ENCODE results near the gene FMR1. TPM values are rescaled to one million over a fixed set of nuclear protein-coding genes. Genes with fewer than 3 reads are reported as not detected.

Gene FMR1
- polyA plus RNA-seq, 4 donors: 13.5 to 106 (median 18.2) TPM

DNA sequence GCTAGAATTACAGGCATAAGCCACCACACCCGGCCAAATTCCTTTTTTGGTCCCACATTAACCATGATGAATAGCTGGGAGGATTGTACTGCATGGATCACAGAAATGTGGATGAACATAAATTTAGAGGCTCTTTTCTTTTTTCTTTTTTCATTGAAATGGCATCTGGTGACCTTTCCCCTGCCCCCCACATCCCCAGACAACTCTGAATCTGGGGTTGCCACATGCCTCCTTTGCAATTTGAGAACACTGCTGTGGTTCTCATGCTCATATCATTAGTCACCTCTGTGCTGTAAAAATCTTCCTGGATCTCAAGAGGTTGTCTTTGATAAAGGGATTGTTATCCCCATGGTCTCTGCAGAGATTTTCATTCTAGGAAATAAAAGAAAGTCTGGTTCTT lies 46.6 kb downstream of the FMR1 start:
- H3K9me3 ChIP-seq (ENCODE audit: control insufficient read depth in 2 of 2, insufficient read depth in 1 of 2, low read depth in 1 of 2, low read length in 1 of 2): no peaks in the 10 kb centered on the region
- H3K36me3 ChIP-seq (ENCODE audit: control insufficient read depth in 3 of 3, insufficient read depth in 2 of 3, low read depth in 1 of 3, low read length in 3 of 3): no peaks in the 10 kb centered on the region
- DNase-seq: no peak
- no peaks in the 10 kb centered on the region for H3K4me1 ChIP-seq (ENCODE audit: control insufficient read depth in 3 of 3, insufficient read depth in 2 of 3, low read depth in 1 of 3, low read length in 2 of 3)
- 48 to 100% (median 83%) methylated on average over 1 of the region's 1 CpG for WGBS, 3 donors
- no peaks in the 10 kb centered on the region for H3K27me3 ChIP-seq (ENCODE audit: control insufficient read depth in 3 of 3, insufficient read depth in 3 of 3, low read length in 3 of 3)
- FAIRE-seq: no peak
- no peak overlapping the region for H3K4me3 ChIP-seq (ENCODE audit: low read depth in 1 of 3, low read length in 3 of 3)
- no peak overlapping the region for H3K27ac ChIP-seq (ENCODE audit: low read depth in 1 of 3, low read length in 2 of 3)

DNA sequence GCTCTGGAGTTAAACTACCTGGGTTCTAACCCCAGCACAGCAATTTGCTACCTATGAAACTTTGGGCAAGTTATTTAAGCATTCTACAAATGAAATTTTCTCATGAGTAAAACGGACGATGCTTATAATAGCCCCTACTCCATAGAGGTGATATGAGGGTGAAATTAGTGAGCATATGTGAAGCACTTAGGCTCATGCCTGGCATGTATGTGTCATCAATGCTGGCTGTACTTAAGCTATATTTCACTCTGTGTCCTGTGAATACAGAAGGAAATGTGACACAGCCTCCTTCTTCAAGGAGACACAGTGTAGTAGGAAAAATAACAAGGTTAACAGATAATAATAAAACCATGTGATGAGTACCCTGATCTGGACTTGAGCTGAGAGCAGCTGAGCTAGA lies 49.0 kb downstream of the FMR1 start:
- Histone ChIP-seq H3K4me1 (ENCODE audit: control insufficient read depth in 3 of 3, insufficient read depth in 2 of 3, low read depth in 1 of 3, low read length in 2 of 3) (no peaks in the 10 kb centered on the region), H3K27me3 (ENCODE audit: control insufficient read depth in 3 of 3, insufficient read depth in 3 of 3, low read length in 3 of 3) (no peaks in the 10 kb centered on the region), H3K9me3 (ENCODE audit: control insufficient read depth in 2 of 2, insufficient read depth in 1 of 2, low read depth in 1 of 2, low read length in 1 of 2) (no peaks in the 10 kb centered on the region), H3K36me3 (ENCODE audit: control insufficient read depth in 3 of 3, insufficient read depth in 2 of 3, low read depth in 1 of 3, low read length in 3 of 3) (no peaks in the 10 kb centered on the region), H3K4me3 (ENCODE audit: low read depth in 1 of 3, low read length in 3 of 3) (no peak overlapping the region), H3K27ac (ENCODE audit: low read depth in 1 of 3, low read length in 2 of 3) (no peak overlapping the region)
- 63 to 96% (median 86%) methylated on average over 2 of the region's 2 CpGs for WGBS, 3 donors
- no peak for FAIRE-seq
- no peak for DNase-seq

DNA sequence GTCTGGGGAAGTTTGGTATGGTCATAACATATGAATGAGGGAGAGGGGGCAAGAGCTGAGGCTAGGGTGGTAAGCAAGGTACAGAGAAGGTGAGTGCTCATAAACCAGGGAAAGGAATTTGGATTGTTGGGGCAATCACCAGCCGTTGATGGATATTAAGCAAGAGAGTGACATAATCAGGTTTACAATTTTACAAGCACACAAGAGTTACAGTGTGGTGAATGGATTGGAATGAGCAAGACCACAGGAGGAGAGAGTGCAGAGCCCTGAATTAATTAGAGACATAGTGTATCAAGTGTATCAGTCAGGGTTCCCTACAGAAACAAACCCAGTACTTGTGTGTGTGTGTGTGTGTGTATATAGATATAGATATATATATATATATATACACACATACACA lies 50.8 kb downstream of the FMR1 start:
- FAIRE-seq: no peak
- 31 to 60% (median 50%) methylated on average over 1 of the region's 1 CpG for WGBS, 3 donors

DNA sequence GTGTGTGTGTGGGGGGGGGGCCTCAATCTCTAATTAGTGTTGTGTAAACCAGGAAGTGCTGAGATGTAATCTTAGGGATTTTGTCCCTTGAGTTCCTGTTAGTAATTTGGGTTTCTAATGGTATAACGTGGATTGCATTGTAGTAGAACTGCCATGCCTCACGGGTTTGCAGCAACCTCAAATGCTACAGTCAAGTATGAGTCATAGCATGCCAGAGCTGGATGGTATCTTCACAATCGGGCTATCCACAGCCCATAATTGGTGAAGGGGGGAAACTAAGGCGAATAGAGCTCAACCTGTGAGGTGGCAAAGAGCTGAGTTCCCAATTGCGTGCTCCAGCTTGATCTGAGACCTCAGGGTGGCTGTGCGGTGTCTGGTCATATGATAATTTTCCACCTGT lies 67.2 kb downstream of the FMR1 start:
- Histone ChIP-seq H3K36me3 (ENCODE audit: control insufficient read depth in 3 of 3, insufficient read depth in 2 of 3, low read depth in 1 of 3, low read length in 3 of 3) (no peaks in the 10 kb centered on the region), H3K9me3 (ENCODE audit: control insufficient read depth in 2 of 2, insufficient read depth in 1 of 2, low read depth in 1 of 2, low read length in 1 of 2) (no peaks in the 10 kb centered on the region), H3K27me3 (ENCODE audit: control insufficient read depth in 3 of 3, insufficient read depth in 3 of 3, low read length in 3 of 3) (no peaks in the 10 kb centered on the region), H3K4me1 (ENCODE audit: control insufficient read depth in 3 of 3, insufficient read depth in 2 of 3, low read depth in 1 of 3, low read length in 2 of 3) (no peaks in the 10 kb centered on the region), H3K27ac (ENCODE audit: low read depth in 1 of 3, low read length in 2 of 3) (no peak overlapping the region), H3K4me3 (ENCODE audit: low read depth in 1 of 3, low read length in 3 of 3) (no peak overlapping the region)
- 60 to 74% (median 64%) methylated on average over 6 of the region's 6 CpGs for WGBS, 3 donors
- DNase-seq (no peak), FAIRE-seq (no peak)

More for the DNA sequence above, 50.8 kb downstream of the FMR1 start:
- Histone ChIP-seq H3K9me3 (ENCODE audit: control insufficient read depth in 2 of 2, insufficient read depth in 1 of 2, low read depth in 1 of 2, low read length in 1 of 2) (no peaks in the 10 kb centered on the region), H3K36me3 (ENCODE audit: control insufficient read depth in 3 of 3, insufficient read depth in 2 of 3, low read depth in 1 of 3, low read length in 3 of 3) (no peaks in the 10 kb centered on the region), H3K27ac (ENCODE audit: low read depth in 1 of 3, low read length in 2 of 3) (no peak overlapping the region), H3K27me3 (ENCODE audit: control insufficient read depth in 3 of 3, insufficient read depth in 3 of 3, low read length in 3 of 3) (no peaks in the 10 kb centered on the region), H3K4me1 (ENCODE audit: control insufficient read depth in 3 of 3, insufficient read depth in 2 of 3, low read depth in 1 of 3, low read length in 2 of 3) (no peaks in the 10 kb centered on the region), H3K4me3 (ENCODE audit: low read depth in 1 of 3, low read length in 3 of 3) (no peak overlapping the region)
- no peak for DNase-seq

DNA sequence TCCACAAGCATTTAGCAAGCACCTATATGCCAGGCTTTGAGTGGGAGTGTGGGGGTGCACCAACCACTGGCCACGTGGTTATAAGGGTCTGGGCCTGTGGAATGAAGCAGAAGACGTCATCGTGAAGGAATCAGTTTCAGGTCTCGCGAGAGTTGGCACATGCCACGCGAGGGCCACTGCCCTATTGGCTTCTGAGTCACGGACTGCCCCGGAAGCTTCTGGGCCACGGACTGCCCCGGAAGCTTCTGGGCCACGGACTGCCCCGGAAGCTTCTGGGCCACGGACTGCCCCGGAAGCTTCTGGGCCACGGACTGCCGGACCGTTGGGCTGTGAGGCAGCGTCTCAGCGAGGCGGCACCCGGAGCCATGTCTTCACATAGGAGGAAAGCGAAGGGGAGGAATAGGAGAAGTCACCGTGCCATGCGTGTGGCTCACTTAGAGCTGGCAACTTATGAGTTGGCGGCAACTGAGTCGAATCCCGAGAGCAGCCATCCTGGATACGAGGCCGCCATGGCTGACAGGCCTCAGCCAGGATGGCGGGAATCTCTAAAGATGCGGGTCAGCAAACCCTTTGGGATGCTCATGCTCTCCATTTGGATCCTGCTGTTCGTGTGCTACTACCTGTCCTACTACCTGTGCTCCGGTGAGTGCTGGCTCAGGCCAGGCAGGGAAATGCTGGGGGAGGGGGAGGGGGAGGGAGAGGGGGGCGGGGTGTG lies 69.5 kb downstream of the FMR1 start, which contains the start of gene FMR1NB:
FMR1NB (plus strand) TSS at position 300 of the 715 bp plus-strand sequence; CDS start at position 366, 66 bp downstream.
- H3K27me3 ChIP-seq (ENCODE audit: control insufficient read depth in 3 of 3, insufficient read depth in 3 of 3, low read length in 3 of 3): no peaks in the 10 kb centered on the region
- no peak within 1 kb of the TSS for H3K27ac ChIP-seq (ENCODE audit: low read depth in 1 of 3, low read length in 2 of 3)
- no peaks in the 10 kb centered on the region for H3K36me3 ChIP-seq (ENCODE audit: control insufficient read depth in 3 of 3, insufficient read depth in 2 of 3, low read depth in 1 of 3, low read length in 3 of 3)
- no peaks in the 10 kb centered on the region for H3K4me1 ChIP-seq (ENCODE audit: control insufficient read depth in 3 of 3, insufficient read depth in 2 of 3, low read depth in 1 of 3, low read length in 2 of 3)
- H3K4me3 ChIP-seq (ENCODE audit: low read depth in 1 of 3, low read length in 3 of 3): no peak within 1 kb of the TSS
- no peaks in the 10 kb centered on the region for H3K9me3 ChIP-seq (ENCODE audit: control insufficient read depth in 2 of 2, insufficient read depth in 1 of 2, low read depth in 1 of 2, low read length in 1 of 2)
- FAIRE-seq: no peak
- no peak for DNase-seq
- 94 to 96% (median 96%) methylated on average over 29 to 35 of the region's 35 CpGs for WGBS, 3 donors

Other genes starting within 250 kb of the FMR1 start
- gene FMR1NB, start 69.4 kb downstream of the FMR1 start, polyA plus RNA-seq: not detected